ENCODE data around the gene PKP4.

DNA sequence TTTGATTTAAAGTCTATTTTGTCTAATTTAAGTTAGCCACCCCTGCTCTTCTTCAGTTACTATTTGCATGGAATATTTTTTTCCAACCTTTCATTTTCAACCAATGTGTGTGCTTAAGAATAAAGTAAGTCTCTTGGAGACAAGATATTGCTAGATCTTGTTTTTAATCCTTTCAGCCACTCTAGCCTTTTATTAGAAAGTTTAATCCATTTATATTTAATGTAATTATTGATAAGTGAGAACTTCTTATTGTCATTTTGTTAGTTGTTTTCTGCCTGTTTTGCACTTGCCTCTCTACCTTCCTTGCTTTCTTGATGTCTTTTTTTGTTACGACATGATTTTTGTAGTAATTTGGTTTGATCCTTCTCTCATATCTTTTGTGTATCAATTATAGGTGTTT lies 46.6 kb upstream of the PKP4 start:
- TF ChIP-seq, protein P1, sequence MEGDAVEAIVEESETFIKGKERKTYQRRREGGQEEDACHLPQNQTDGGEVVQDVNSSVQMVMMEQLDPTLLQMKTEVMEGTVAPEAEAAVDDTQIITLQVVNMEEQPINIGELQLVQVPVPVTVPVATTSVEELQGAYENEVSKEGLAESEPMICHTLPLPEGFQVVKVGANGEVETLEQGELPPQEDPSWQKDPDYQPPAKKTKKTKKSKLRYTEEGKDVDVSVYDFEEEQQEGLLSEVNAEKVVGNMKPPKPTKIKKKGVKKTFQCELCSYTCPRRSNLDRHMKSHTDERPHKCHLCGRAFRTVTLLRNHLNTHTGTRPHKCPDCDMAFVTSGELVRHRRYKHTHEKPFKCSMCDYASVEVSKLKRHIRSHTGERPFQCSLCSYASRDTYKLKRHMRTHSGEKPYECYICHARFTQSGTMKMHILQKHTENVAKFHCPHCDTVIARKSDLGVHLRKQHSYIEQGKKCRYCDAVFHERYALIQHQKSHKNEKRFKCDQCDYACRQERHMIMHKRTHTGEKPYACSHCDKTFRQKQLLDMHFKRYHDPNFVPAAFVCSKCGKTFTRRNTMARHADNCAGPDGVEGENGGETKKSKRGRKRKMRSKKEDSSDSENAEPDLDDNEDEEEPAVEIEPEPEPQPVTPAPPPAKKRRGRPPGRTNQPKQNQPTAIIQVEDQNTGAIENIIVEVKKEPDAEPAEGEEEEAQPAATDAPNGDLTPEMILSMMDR (IDR thresholded peaks at IDR 0.05): no peak
- no peak for TF ChIP-seq POLR2A (IDR thresholded peaks at IDR 0.05)
- no peak for TF ChIP-seq POLR2AphosphoS5 (IDR thresholded peaks at IDR 0.05)
